Measurements from ENCODE around the gene PIP5K1C. TPM values are rescaled to one million over a fixed set of nuclear protein-coding genes. Genes with fewer than 3 reads are reported as not detected.

PIP5K1C gene
- total RNA-seq, 1 donor from 2014 or later, result 40.1 TPM

- DNase-seq (ENCODE audit: low read depth, low spot score), result no peak
- H3K27ac Mint-ChIP-seq (ENCODE audit: unreplicated experiment), result no peak overlapping the region
- TF ChIP-seq CTCF (conservative IDR thresholded peaks at IDR 0.05), result no peak
- H3K9me3 Mint-ChIP-seq, result no peaks in the 10 kb centered on the region
- peaks cover 4% of the 10 kb centered on the region for H3K27me3 Mint-ChIP-seq (ENCODE audit: low read depth)
- no peak overlapping the region for H3K4me3 Mint-ChIP-seq
- H3K4me1 Mint-ChIP-seq, result peaks cover 2% of the 10 kb centered on the region
- no peaks in the 10 kb centered on the region for H3K36me3 Mint-ChIP-seq (ENCODE audit: low read depth)
Measured at GRCh38 chr19:3612901-3613741, 87.1 kb downstream of the PIP5K1C start.

GRCh38 chr19:3612330-3612729, 87.9 kb downstream of the PIP5K1C start:
- H3K36me3 Mint-ChIP-seq (ENCODE audit: low read depth), result no peaks in the 10 kb centered on the region
- H3K4me1 Mint-ChIP-seq, result peaks cover 8% of the 10 kb centered on the region
- H3K27me3 Mint-ChIP-seq (ENCODE audit: low read depth), result peaks cover 11% of the 10 kb centered on the region
- DNase-seq (ENCODE audit: low read depth, low spot score), result no peak
- H3K9me3 Mint-ChIP-seq, result no peaks in the 10 kb centered on the region
- no peak overlapping the region for H3K4me3 Mint-ChIP-seq
- H3K27ac Mint-ChIP-seq (ENCODE audit: unreplicated experiment), result no peak overlapping the region
- no peak for TF ChIP-seq CTCF (conservative IDR thresholded peaks at IDR 0.05)

- no peak for DNase-seq (ENCODE audit: low read depth, low spot score)
- no peak for TF ChIP-seq CTCF (conservative IDR thresholded peaks at IDR 0.05)
- peaks cover 15% of the 10 kb centered on the region for H3K27me3 Mint-ChIP-seq (ENCODE audit: low read depth)
- H3K27ac Mint-ChIP-seq (ENCODE audit: unreplicated experiment), result no peak overlapping the region
- H3K36me3 Mint-ChIP-seq (ENCODE audit: low read depth), result no peaks in the 10 kb centered on the region
- H3K9me3 Mint-ChIP-seq, result no peaks in the 10 kb centered on the region
- H3K4me3 Mint-ChIP-seq, result no peak overlapping the region
- peaks cover 8% of the 10 kb centered on the region for H3K4me1 Mint-ChIP-seq
Measured at GRCh38 chr19:3611841-3612240, 88.4 kb downstream of the PIP5K1C start.

GRCh38 chr19:3610745-3611717, 89.2 kb downstream of the PIP5K1C start:
- peaks cover 15% of the 10 kb centered on the region for H3K27me3 Mint-ChIP-seq (ENCODE audit: low read depth)
- no peak overlapping the region for H3K4me3 Mint-ChIP-seq
- peaks cover 8% of the 10 kb centered on the region for H3K4me1 Mint-ChIP-seq
- no peak overlapping the region for H3K27ac Mint-ChIP-seq (ENCODE audit: unreplicated experiment)
- TF ChIP-seq CTCF (conservative IDR thresholded peaks at IDR 0.05), result no peak
- H3K9me3 Mint-ChIP-seq, result no peaks in the 10 kb centered on the region
- H3K36me3 Mint-ChIP-seq (ENCODE audit: low read depth), result no peaks in the 10 kb centered on the region
- no peak for DNase-seq (ENCODE audit: low read depth, low spot score)

GRCh38 chr19:3609779-3610719, 90.2 kb downstream of the PIP5K1C start:
- Mint-ChIP-seq H3K9me3 (no peaks in the 10 kb centered on the region), H3K36me3 (ENCODE audit: low read depth) (no peaks in the 10 kb centered on the region), H3K4me1 (peaks cover 8% of the 10 kb centered on the region), H3K27ac (ENCODE audit: unreplicated experiment) (no peak overlapping the region), H3K4me3 (no peak overlapping the region), H3K27me3 (ENCODE audit: low read depth) (peaks cover 15% of the 10 kb centered on the region)
- DNase-seq (ENCODE audit: low read depth, low spot score), result no peak
- TF ChIP-seq CTCF (conservative IDR thresholded peaks at IDR 0.05), result no peak

All from neural crest cell (in vitro differentiated cells).